Measurements from ENCODE around the gene LDLRAD3. TPM values are rescaled to one million over a fixed set of nuclear protein-coding genes. Genes with fewer than 3 reads are reported as not detected.

LDLRAD3 gene
- total RNA-seq, 2 experiments from 2014 or later: 0.22 to 0.59 TPM

DNA sequence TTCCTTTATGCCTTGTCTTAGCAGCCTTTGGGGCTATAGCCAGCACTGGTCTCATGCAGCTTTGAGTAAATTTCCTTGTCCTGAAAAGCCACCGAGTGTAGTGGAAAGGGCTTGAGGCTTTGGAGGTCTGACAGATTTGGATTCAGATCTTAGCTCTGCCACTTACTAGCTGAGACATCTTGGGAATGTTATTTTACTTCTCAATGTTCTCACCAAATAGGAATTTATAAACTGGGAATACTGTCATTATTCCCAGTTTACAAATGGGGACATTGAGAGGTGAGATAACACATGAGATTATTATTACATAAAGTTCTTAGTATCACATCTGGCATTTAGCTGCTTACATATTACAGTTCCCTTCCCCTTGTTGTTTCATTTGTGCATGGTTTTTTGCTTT, 249.9 kb downstream of the LDLRAD3 start:
- ChIA-PET POLR2A (no interaction called here), CTCF (no interaction called here)
- TF ChIP-seq, protein P1, sequence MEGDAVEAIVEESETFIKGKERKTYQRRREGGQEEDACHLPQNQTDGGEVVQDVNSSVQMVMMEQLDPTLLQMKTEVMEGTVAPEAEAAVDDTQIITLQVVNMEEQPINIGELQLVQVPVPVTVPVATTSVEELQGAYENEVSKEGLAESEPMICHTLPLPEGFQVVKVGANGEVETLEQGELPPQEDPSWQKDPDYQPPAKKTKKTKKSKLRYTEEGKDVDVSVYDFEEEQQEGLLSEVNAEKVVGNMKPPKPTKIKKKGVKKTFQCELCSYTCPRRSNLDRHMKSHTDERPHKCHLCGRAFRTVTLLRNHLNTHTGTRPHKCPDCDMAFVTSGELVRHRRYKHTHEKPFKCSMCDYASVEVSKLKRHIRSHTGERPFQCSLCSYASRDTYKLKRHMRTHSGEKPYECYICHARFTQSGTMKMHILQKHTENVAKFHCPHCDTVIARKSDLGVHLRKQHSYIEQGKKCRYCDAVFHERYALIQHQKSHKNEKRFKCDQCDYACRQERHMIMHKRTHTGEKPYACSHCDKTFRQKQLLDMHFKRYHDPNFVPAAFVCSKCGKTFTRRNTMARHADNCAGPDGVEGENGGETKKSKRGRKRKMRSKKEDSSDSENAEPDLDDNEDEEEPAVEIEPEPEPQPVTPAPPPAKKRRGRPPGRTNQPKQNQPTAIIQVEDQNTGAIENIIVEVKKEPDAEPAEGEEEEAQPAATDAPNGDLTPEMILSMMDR (IDR thresholded peaks at IDR 0.05): no peak
- ATAC-seq: no peak
- H3K36me3 Mint-ChIP-seq (ENCODE audit: low read depth): no peaks in the 10 kb centered on the region
- peaks cover 3% of the 10 kb centered on the region for H3K27me3 Mint-ChIP-seq
- no peak overlapping the region for H3K27ac Mint-ChIP-seq
- no peak for DNase-seq
- no peak overlapping the region for H3K4me3 Mint-ChIP-seq
- H3K4me1 Mint-ChIP-seq (ENCODE audit: low read depth): no peaks in the 10 kb centered on the region
- H3K9me3 Mint-ChIP-seq: no peaks in the 10 kb centered on the region
- intact Hi-C loops (cut with micrococcal nuclease): no loop called here

GRCh38 chr11:36195496-36196354, 251.9 kb downstream of the LDLRAD3 start:
- ATAC-seq (no peak), DNase-seq (no peak)
- Mint-ChIP-seq H3K27ac (no peak overlapping the region), H3K27me3 (peaks cover 1% of the 10 kb centered on the region), H3K36me3 (ENCODE audit: low read depth) (no peaks in the 10 kb centered on the region), H3K9me3 (no peaks in the 10 kb centered on the region), H3K4me1 (ENCODE audit: low read depth) (no peaks in the 10 kb centered on the region), H3K4me3 (no peak overlapping the region)
- intact Hi-C loops (cut with micrococcal nuclease): no loop called here
- CTCF ChIA-PET: no interaction called here
- POLR2A ChIA-PET: no interaction called here
- TF ChIP-seq, protein P1 (IDR thresholded peaks at IDR 0.05): no peak

- ATAC-seq: no peak
- H3K36me3 Mint-ChIP-seq (ENCODE audit: low read depth): no peaks in the 10 kb centered on the region
- TF ChIP-seq, protein P1 (IDR thresholded peaks at IDR 0.05): no peak
- peaks cover 1% of the 10 kb centered on the region for H3K27me3 Mint-ChIP-seq
- H3K9me3 Mint-ChIP-seq: no peaks in the 10 kb centered on the region
- intact Hi-C loops (cut with micrococcal nuclease): no loop called here
- DNase-seq: no peak
- no peaks in the 10 kb centered on the region for H3K4me1 Mint-ChIP-seq (ENCODE audit: low read depth)
- ChIA-PET CTCF (no interaction called here), POLR2A (no interaction called here)
- no peak overlapping the region for H3K4me3 Mint-ChIP-seq
- no peak overlapping the region for H3K27ac Mint-ChIP-seq
Observed at GRCh38 chr11:36196411-36196998, 252.6 kb downstream of the LDLRAD3 start.

DNA sequence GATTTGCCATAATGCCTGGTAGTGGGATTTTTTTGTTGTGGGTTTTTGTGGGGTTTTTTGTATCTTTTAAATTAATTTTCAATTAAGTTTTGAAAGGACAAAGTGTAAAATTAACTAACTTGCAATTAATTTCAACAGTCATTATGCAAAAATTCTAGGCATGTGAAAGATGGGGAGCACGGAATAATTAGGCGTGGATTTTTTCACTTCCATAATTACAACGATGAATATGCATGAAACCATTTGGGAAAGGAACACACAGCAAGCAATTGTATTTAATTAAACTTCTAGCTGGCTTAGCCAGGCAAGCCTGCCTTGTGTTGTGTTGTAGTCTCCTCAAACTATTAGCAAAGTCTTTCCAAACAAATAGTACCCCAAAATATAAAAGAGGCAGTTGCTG, 257.5 kb downstream of the LDLRAD3 start:
- DNase-seq (no peak), ATAC-seq (no peak)
- Mint-ChIP-seq H3K4me3 (no peak overlapping the region), H3K9me3 (no peaks in the 10 kb centered on the region), H3K27ac (no peak overlapping the region), H3K36me3 (ENCODE audit: low read depth) (no peaks in the 10 kb centered on the region), H3K4me1 (ENCODE audit: low read depth) (no peaks in the 10 kb centered on the region), H3K27me3 (peaks cover 7% of the 10 kb centered on the region)
- POLR2A ChIA-PET: no interaction called here
- TF ChIP-seq, protein P1 (IDR thresholded peaks at IDR 0.05): no peak
- CTCF ChIA-PET: no interaction called here
- intact Hi-C loops (cut with micrococcal nuclease): no loop called here

GRCh38 chr11:36205536-36205935, 261.7 kb downstream of the LDLRAD3 start:
- no peak overlapping the region for H3K4me3 Mint-ChIP-seq
- no peaks in the 10 kb centered on the region for H3K36me3 Mint-ChIP-seq (ENCODE audit: low read depth)
- ChIA-PET POLR2A (no interaction called here), CTCF (interaction anchor here (2.0 kb wide), 1 partner anchor 60 kb away, joined by 8 read pairs; no protein-coding TSS in a partner anchor)
- no peaks in the 10 kb centered on the region for H3K9me3 Mint-ChIP-seq
- DNase-seq: no peak
- peaks cover 8% of the 10 kb centered on the region for H3K27me3 Mint-ChIP-seq
- H3K27ac Mint-ChIP-seq: no peak overlapping the region
- no peaks in the 10 kb centered on the region for H3K4me1 Mint-ChIP-seq (ENCODE audit: low read depth)
- ATAC-seq: no peak
- intact Hi-C loops (cut with micrococcal nuclease): no loop called here
- TF ChIP-seq, protein P1 (IDR thresholded peaks at IDR 0.05): no peak

Data from activated CD8-positive, alpha-beta T cell treated with anti-CD3 and anti-CD28 coated beads for 36 hours (primary cell).